D721Med (cell line): ENCODE data around the gene COG5.
"Not testable (repeated sequence)": the region's sequence is repeated elsewhere in the genome, so short reads cannot be mapped to it uniquely, and the experiment has no call there.

Experiments
- DNase-seq: peaks from one replicate; pipeline ENCODE4 v3.0.0; 2011; ENCODE audit warnings: low spot score; ENCODE audit not compliant: insufficient read length
- FAIRE-seq: peaks from 2 replicates; lab custom pipeline; 2011; peaks lifted over from hg19 to GRCh38; lab: Jason Lieb, UNC
- TF ChIP-seq, protein P1 (sequence below): IDR thresholded peaks from 2 replicates; pipeline ENCODE4 v1.5.1; 2012; ENCODE audit warnings: mild to moderate bottlenecking, control low read depth; ENCODE audit not compliant: insufficient read depth; ENCODE audit errors: missing control alignments

The COG5 gene

DNA sequence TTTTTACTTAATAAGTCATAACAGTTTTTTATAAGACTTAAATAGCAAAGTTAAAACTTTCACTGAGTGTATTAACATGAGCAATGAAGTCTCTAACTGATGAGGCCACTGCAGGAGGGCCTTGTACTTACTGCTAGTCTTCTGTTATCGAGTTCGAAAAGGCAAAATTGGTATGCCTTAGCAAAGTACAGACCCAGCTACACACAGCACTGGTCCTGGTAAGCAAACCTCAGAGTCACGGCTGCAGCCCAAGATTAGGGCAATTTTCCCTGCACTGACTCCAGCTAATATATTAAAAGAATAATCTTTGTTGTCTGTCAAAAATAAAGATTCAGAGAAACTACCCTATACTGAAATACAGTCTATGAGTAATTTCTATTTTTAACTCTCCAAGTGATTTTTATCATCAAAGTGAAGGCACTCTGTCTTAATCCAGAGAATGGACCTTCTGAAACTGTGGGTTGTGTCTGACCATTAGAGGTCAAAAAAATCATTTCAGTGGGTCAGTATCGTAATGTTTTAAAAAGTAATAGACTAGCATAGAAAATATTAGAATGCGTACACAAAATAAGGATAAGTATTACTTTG, 309.2 kb downstream of the COG5 start:
- TF ChIP-seq, protein P1, sequence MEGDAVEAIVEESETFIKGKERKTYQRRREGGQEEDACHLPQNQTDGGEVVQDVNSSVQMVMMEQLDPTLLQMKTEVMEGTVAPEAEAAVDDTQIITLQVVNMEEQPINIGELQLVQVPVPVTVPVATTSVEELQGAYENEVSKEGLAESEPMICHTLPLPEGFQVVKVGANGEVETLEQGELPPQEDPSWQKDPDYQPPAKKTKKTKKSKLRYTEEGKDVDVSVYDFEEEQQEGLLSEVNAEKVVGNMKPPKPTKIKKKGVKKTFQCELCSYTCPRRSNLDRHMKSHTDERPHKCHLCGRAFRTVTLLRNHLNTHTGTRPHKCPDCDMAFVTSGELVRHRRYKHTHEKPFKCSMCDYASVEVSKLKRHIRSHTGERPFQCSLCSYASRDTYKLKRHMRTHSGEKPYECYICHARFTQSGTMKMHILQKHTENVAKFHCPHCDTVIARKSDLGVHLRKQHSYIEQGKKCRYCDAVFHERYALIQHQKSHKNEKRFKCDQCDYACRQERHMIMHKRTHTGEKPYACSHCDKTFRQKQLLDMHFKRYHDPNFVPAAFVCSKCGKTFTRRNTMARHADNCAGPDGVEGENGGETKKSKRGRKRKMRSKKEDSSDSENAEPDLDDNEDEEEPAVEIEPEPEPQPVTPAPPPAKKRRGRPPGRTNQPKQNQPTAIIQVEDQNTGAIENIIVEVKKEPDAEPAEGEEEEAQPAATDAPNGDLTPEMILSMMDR: no peak
- FAIRE-seq (no peak), DNase-seq (no peak)

GRCh38 chr7:107253599-107253998, 310.1 kb downstream of the COG5 start:
- DNase-seq: no peak
- TF ChIP-seq, protein P1: no peak
- FAIRE-seq: no peak

DNA sequence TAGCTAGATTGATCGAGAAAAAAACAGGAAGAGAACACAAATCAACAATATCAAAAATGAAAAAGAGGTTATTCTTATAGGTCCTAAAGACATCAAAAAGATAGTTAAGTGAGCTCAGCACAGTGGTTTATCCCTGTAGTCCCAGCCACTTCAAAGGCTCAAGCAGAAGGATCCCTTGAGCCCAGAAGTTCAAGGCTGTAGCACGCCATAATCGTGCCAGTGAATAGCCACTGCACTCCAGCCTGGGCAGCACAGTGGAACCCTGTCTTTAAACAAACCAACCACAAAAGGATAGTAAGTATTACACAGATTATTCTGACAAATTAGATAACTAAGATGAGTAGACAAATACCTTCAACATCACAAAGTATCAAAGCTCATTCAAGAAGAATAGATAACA, 311.8 kb downstream of the COG5 start:
- TF ChIP-seq, protein P1: no peak
- FAIRE-seq (no peak), DNase-seq (no peak)

DNA sequence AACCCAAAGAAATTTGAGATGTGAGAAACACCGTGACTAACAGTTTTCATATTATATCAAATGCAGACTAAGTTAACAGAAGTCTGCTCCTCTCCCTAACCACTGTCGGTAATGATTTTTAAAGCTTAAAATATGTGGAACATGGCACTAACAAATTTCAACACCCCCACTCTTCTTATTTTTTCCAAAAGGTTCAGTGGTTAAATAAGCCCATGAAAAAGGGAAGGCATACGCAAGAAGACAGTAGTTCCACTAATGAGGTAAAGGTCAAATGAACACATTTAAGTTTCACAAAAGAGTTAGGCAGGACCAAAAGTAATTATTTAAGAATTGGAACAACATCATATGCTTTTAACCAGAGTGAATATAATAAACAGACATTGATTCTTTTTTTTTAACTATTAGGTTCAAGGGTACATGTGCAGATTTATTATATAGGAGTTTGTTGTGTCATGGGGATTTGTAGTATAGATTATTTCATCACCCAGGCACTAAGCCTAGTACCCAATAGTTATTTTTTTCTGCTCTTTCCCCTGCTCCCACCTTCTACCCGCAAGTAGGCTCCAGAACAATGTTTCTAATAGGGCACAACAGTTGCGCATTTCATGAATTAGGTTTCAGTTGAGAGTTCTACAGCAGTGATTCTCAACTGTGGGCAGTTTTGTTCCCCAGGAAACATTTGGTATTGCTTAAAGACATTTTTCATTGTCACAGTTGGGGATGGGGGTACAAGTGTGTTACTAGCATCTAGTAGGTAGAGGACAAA, 315.0 kb downstream of the COG5 start:
- DNase-seq (no peak), FAIRE-seq (no peak)
- TF ChIP-seq, protein P1: no peak

DNA sequence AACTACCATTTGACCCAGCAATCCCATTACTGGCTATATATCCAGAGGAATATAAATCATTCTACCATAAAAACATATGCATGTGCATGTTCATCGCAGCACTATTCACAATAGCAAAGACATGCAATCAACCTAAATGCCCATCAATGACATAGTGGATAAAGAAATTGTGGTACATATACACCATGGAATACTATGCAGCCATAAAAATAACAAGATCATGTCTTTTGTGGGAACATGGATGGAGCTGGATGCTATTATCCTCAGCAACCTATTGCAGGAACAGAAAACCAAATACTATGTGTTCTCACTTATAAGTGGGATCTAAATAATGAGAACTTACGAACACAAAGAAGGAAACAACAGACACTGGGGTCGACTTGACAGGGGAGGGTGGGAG, 316.9 kb downstream of the COG5 start:
- DNase-seq, FAIRE-seq: not testable (repeated sequence)

DNA sequence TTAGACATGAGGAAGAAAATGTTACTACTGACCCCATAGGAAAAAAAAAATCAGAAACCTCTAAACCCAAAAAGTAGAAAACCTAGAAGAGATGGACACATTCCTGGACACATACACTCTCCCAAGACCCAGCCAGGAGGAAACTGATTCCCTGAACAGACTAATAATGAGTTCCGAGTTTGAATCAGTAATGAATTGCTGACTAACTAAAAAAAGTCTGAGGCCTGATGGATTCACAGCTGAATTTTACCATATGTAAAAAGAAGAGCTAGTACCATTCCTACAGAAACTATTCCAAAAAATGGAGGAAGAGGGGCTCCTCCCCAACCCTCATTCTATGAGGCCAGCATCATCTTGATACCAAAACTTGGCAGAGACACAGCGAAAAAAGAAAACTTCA, 319.1 kb downstream of the COG5 start:
- TF ChIP-seq, protein P1: no peak
- no peak for FAIRE-seq

GRCh38 chr7:107242267-107242666, 321.5 kb downstream of the COG5 start:
- DNase-seq (no peak), FAIRE-seq (no peak)
- TF ChIP-seq, protein P1: no peak

More for the DNA sequence above, 319.1 kb downstream of the COG5 start:
- no peak for DNase-seq
